CD4-positive, alpha-beta memory T cell (primary cell): Measurements from ENCODE around the gene MYOF. TPM values are rescaled to one million over a fixed set of nuclear protein-coding genes. Genes with fewer than 3 reads are reported as not detected.

Source experiments
- CTCF ChIA-PET: fragments of 350-600 bp; sonication (Branson Sonifier 250); formaldehyde crosslinking; loops from one replicate; lab custom pipeline; 2021; ENCODE audit warnings: inconsistent platforms; ENCODE audit not compliant: partially characterized antibody; lab: Charles Lee
- POLR2A ChIA-PET: fragments of 350-600 bp; sonication (Branson Sonifier 250); formaldehyde crosslinking; loops from one replicate; lab custom pipeline; 2021; ENCODE audit not compliant: partially characterized antibody; lab: Charles Lee
- DNase-seq, 5 donors: peaks; one replicate each; pipeline versions ENCODE4 v3.0.0 to v3.0.0-alpha.2; 2020 to 2022; ENCODE audit warnings: mixed read lengths in 1 of 5
- H3K27ac ChIP-seq: one replicate; pipeline ENCODE4 v1.7.0; 2013; ENCODE audit warnings: low read depth, low read length
- H3K27me3 ChIP-seq: 2 replicates; pipeline ENCODE4 v1.7.0; 2013; ENCODE audit warnings: mild to moderate bottlenecking, low read length, moderate library complexity; ENCODE audit not compliant: insufficient read depth
- H3K36me3 ChIP-seq: 2 replicates; pipeline ENCODE4 v1.7.0; 2013; ENCODE audit warnings: mild to moderate bottlenecking, low read length, moderate library complexity; ENCODE audit not compliant: insufficient read depth
- H3K4me1 ChIP-seq: 2 replicates; pipeline ENCODE4 v1.7.0; 2013; ENCODE audit warnings: mild to moderate bottlenecking, low read length, moderate library complexity; ENCODE audit not compliant: insufficient read depth
- H3K4me3 ChIP-seq, 2 donors: one replicate each; pipeline ENCODE4 v1.7.0; 2013; ENCODE audit warnings: low read length in 2 of 2, mild to moderate bottlenecking in 1 of 2
- H3K9me3 ChIP-seq, 2 donors: one replicate each; pipeline ENCODE4 v1.7.0; 2013; ENCODE audit warnings: low read length in 2 of 2, control low read depth in 1 of 2; ENCODE audit not compliant: control insufficient read depth in 1 of 2
- H3K27ac Mint-ChIP-seq, 7 donors: one replicate each; pipeline ENCODE4 v1.8.0; 2020 to 2021; ENCODE audit warnings: mixed read lengths in 7 of 7, mild to moderate bottlenecking in 6 of 7, inconsistent platforms in 3 of 7, moderate library complexity in 3 of 7
- H3K27me3 Mint-ChIP-seq, 2 donors: one replicate each; pipeline ENCODE4 v1.8.0; 2020 to 2021; ENCODE audit warnings: mixed read lengths in 2 of 2
- H3K36me3 Mint-ChIP-seq, 2 donors: one replicate each; pipeline ENCODE4 v1.8.0; 2020 to 2021; ENCODE audit warnings: mixed read lengths in 2 of 2, inconsistent platforms in 1 of 2, mild to moderate bottlenecking in 1 of 2
- H3K4me1 Mint-ChIP-seq, 4 donors: one replicate each; pipeline ENCODE4 v1.8.0; 2020 to 2021; ENCODE audit warnings: mixed read lengths in 4 of 4, mild to moderate bottlenecking in 1 of 4
- H3K4me3 Mint-ChIP-seq, 8 donors: one replicate each; pipeline ENCODE4 v1.8.0; 2020 to 2021; ENCODE audit warnings: mixed read lengths in 8 of 8, mild to moderate bottlenecking in 7 of 8, moderate library complexity in 6 of 8, inconsistent platforms in 3 of 8
- H3K9me3 Mint-ChIP-seq, 8 donors: one replicate each; pipeline ENCODE4 v1.8.0; 2020 to 2021; ENCODE audit warnings: mixed read lengths in 8 of 8, mild to moderate bottlenecking in 5 of 8, inconsistent platforms in 3 of 8, moderate library complexity in 1 of 8
- intact Hi-C: fragments of 100-400 bp; cut with micrococcal nuclease; formaldehyde crosslinking; loops from one replicate; pipeline ENCODE4 v1.15.1; 2023
- polyA plus RNA-seq, 2 donors: library from polyadenylated mRNA; unstranded; fragments of 300-500 nt; fragmentation: Illumina TruSeq; gene quantifications; one replicate each; pipeline ENCODE4 v1.2.3, GENCODE V29; 2021
- total RNA-seq, 2 experiments: library from RNA; stranded (reverse); gene quantifications; one replicate each; pipeline ENCODE4 v1.2.3, GENCODE V29; 2021

The MYOF gene
- total RNA-seq (1 to 10 TPM; 1.2 to 2.2 TPM), polyA plus RNA-seq (not detected)

- H3K36me3 ChIP-seq = no peaks in the 10 kb centered on the region
- H3K27me3 ChIP-seq = peaks cover 8% of the 10 kb centered on the region
- Mint-ChIP-seq H3K27me3 (peaks cover 16 to 25% of the 10 kb centered on the region in 2 donors), H3K36me3 (no peaks in the 10 kb centered on the region), H3K27ac (peak within 1 kb of the TSS in 3 of 7 donors; percentile 23 to 72 (median 36)), H3K4me3 (peak within 1 kb of the TSS; percentile 80 to 94 (median 90)), H3K9me3 (no peaks in the 10 kb centered on the region), H3K4me1 (peaks cover 7 to 10% (median 8%) of the 10 kb centered on the region in 4 donors)
- ChIA-PET CTCF (interaction anchor here (0.7 to 22.9 kb wide), 36 partner anchors 9 to 477 kb away, joined by 3 to 726 read pairs (median 5); partner anchors contain the start of gene CEP55), POLR2A (interaction anchor here (1.0 to 3.2 kb wide), 5 partner anchors 13 to 129 kb away, joined by 3 to 31 read pairs (median 6); partner anchors contain the start of gene CEP55)
- H3K27ac ChIP-seq = no peak within 1 kb of the TSS
- intact Hi-C loops = loop anchor here (1.0 to 5.0 kb wide), 4 partner anchors 29 to 365 kb away; no protein-coding TSS in a partner anchor
- H3K4me1 ChIP-seq = peaks cover 8% of the 10 kb centered on the region
- peak; percentile 58 to 72 (median 67) for DNase-seq
- no peaks in the 10 kb centered on the region for H3K9me3 ChIP-seq
- H3K4me3 ChIP-seq = peak within 1 kb of the TSS; percentile 10 to 80
These were observed at the start of gene MYOF for GRCh38 chr10:93482145-93482834. TSS of gene MYOF (minus strand) at chr10:93482334. CDS start at chr10:93482194, 140 bp downstream.

GRCh38 chr10:93518531-93518930, 36.4 kb upstream of the MYOF start:
- Histone ChIP-seq H3K27me3 (no peaks in the 10 kb centered on the region), H3K9me3 (no peaks in the 10 kb centered on the region), H3K4me3 (no peak overlapping the region), H3K4me1 (no peaks in the 10 kb centered on the region), H3K27ac (no peak overlapping the region), H3K36me3 (no peaks in the 10 kb centered on the region)
- Mint-ChIP-seq H3K27me3 (peaks cover 0 to 1% of the 10 kb centered on the region in 2 donors), H3K27ac (no peak overlapping the region), H3K9me3 (peaks cover 0 to 4% (median 0%) of the 10 kb centered on the region in 8 donors), H3K36me3 (peaks cover 0 to 2% of the 10 kb centered on the region in 2 donors), H3K4me1 (no peaks in the 10 kb centered on the region), H3K4me3 (no peak overlapping the region)
- POLR2A ChIA-PET = no interaction called here
- CTCF ChIA-PET = interaction anchor here (1.0 to 13.9 kb wide), 5 partner anchors 7 to 150 kb away, joined by 3 to 210 read pairs (median 4); partner anchors contain the start of gene MYOF
- no peak for DNase-seq
- intact Hi-C loops = no loop called here

GRCh38 chr10:93516006-93516380, 33.9 kb upstream of the MYOF start:
- Histone ChIP-seq H3K27ac (no peak overlapping the region), H3K9me3 (no peaks in the 10 kb centered on the region), H3K4me1 (no peaks in the 10 kb centered on the region), H3K4me3 (no peak overlapping the region), H3K36me3 (no peaks in the 10 kb centered on the region), H3K27me3 (no peaks in the 10 kb centered on the region)
- H3K4me1 Mint-ChIP-seq = peaks cover 0 to 3% (median 1%) of the 10 kb centered on the region in 4 donors
- ChIA-PET POLR2A (no interaction called here), CTCF (interaction anchor here (13.9 kb wide), 1 partner anchor 140 kb away, joined by 210 read pairs; no protein-coding TSS in a partner anchor)
- intact Hi-C loops = no loop called here
- peaks cover 0 to 4% (median 0%) of the 10 kb centered on the region in 8 donors for H3K9me3 Mint-ChIP-seq
- H3K27me3 Mint-ChIP-seq = no peaks in the 10 kb centered on the region
- H3K27ac Mint-ChIP-seq = no peak overlapping the region
- no peak overlapping the region for H3K4me3 Mint-ChIP-seq
- H3K36me3 Mint-ChIP-seq = no peaks in the 10 kb centered on the region
- DNase-seq = no peak

- Mint-ChIP-seq H3K27me3 (no peaks in the 10 kb centered on the region), H3K9me3 (peaks cover 0 to 2% (median 0%) of the 10 kb centered on the region in 8 donors), H3K4me3 (no peak overlapping the region), H3K36me3 (no peaks in the 10 kb centered on the region), H3K4me1 (peaks cover 0 to 4% (median 3%) of the 10 kb centered on the region in 4 donors), H3K27ac (no peak overlapping the region)
- Histone ChIP-seq H3K27me3 (no peaks in the 10 kb centered on the region), H3K4me3 (no peak overlapping the region), H3K4me1 (no peaks in the 10 kb centered on the region), H3K27ac (no peak overlapping the region), H3K9me3 (no peaks in the 10 kb centered on the region), H3K36me3 (no peaks in the 10 kb centered on the region)
- no peak for DNase-seq
- CTCF ChIA-PET = interaction anchor here (13.9 kb wide), 1 partner anchor 139 kb away, joined by 210 read pairs; no protein-coding TSS in a partner anchor
- POLR2A ChIA-PET = no interaction called here
- intact Hi-C loops = no loop called here
These were observed 33.2 kb upstream of the MYOF start for GRCh38 chr10:93515071-93516005.

- Histone ChIP-seq H3K27me3 (no peaks in the 10 kb centered on the region), H3K9me3 (no peaks in the 10 kb centered on the region), H3K36me3 (no peaks in the 10 kb centered on the region), H3K4me1 (no peaks in the 10 kb centered on the region), H3K4me3 (no peak overlapping the region), H3K27ac (no peak overlapping the region)
- Mint-ChIP-seq H3K27me3 (no peaks in the 10 kb centered on the region), H3K4me1 (peaks cover 0 to 8% (median 4%) of the 10 kb centered on the region in 4 donors), H3K9me3 (peaks cover 0 to 2% (median 0%) of the 10 kb centered on the region in 8 donors), H3K36me3 (no peaks in the 10 kb centered on the region), H3K4me3 (no peak overlapping the region), H3K27ac (no peak overlapping the region)
- POLR2A ChIA-PET = no interaction called here
- intact Hi-C loops = no loop called here
- no peak for DNase-seq
- CTCF ChIA-PET = interaction anchor here (0.5 to 13.9 kb wide), 4 partner anchors 28 to 1016 kb away, joined by 3 to 210 read pairs (median 65); partner anchors contain the start of gene MYOF
These were observed 32.4 kb upstream of the MYOF start for GRCh38 chr10:93514521-93514920.

GRCh38 chr10:93513091-93513490, 31.0 kb upstream of the MYOF start:
- POLR2A ChIA-PET = interaction anchor here (0.7 kb wide), 1 partner anchor 8 kb away, joined by 5 read pairs; no protein-coding TSS in a partner anchor
- Histone ChIP-seq H3K36me3 (no peaks in the 10 kb centered on the region), H3K9me3 (no peaks in the 10 kb centered on the region), H3K27ac (no peak overlapping the region), H3K4me3 (no peak overlapping the region), H3K27me3 (no peaks in the 10 kb centered on the region), H3K4me1 (no peaks in the 10 kb centered on the region)
- H3K27me3 Mint-ChIP-seq = no peaks in the 10 kb centered on the region
- intact Hi-C loops = no loop called here
- CTCF ChIA-PET = interaction anchor here (1.2 to 13.9 kb wide), 5 partner anchors 10 to 154 kb away, joined by 3 to 210 read pairs (median 39); partner anchors contain the start of gene MYOF
- no peak for DNase-seq
- H3K4me1 Mint-ChIP-seq = peaks cover 0 to 9% (median 6%) of the 10 kb centered on the region in 4 donors
- H3K9me3 Mint-ChIP-seq = peaks cover 0 to 2% (median 0%) of the 10 kb centered on the region in 8 donors
- H3K27ac Mint-ChIP-seq = no peak overlapping the region
- no peak overlapping the region for H3K4me3 Mint-ChIP-seq
- H3K36me3 Mint-ChIP-seq = no peaks in the 10 kb centered on the region
